Measurements from ENCODE around the gene SPESP1.

- TF ChIP-seq POLR2A (IDR thresholded peaks at IDR 0.05; ENCODE audit: low read length), result no peak
- no peak for TF ChIP-seq CTCF (IDR thresholded peaks at IDR 0.05)
- no peak for TF ChIP-seq KDM5A (IDR thresholded peaks at IDR 0.05)
- TF ChIP-seq NR3C1 (IDR thresholded peaks at IDR 0.05), result no peak
- TF ChIP-seq RFX5 (IDR thresholded peaks at IDR 0.05), result no peak
- no peak for TF ChIP-seq RCOR1 (IDR thresholded peaks at IDR 0.05; ENCODE audit: low read depth, low read length)
- no peak for TF ChIP-seq EHF (CRISPR knock-in tag; IDR thresholded peaks at IDR 0.05)
Observed at GRCh38 chr15:68969298-68969697, 39.0 kb downstream of the SPESP1 start.

All from A549 (cell line).